ENCODE data around the gene NEURL3.

NEURL3 gene

DNA sequence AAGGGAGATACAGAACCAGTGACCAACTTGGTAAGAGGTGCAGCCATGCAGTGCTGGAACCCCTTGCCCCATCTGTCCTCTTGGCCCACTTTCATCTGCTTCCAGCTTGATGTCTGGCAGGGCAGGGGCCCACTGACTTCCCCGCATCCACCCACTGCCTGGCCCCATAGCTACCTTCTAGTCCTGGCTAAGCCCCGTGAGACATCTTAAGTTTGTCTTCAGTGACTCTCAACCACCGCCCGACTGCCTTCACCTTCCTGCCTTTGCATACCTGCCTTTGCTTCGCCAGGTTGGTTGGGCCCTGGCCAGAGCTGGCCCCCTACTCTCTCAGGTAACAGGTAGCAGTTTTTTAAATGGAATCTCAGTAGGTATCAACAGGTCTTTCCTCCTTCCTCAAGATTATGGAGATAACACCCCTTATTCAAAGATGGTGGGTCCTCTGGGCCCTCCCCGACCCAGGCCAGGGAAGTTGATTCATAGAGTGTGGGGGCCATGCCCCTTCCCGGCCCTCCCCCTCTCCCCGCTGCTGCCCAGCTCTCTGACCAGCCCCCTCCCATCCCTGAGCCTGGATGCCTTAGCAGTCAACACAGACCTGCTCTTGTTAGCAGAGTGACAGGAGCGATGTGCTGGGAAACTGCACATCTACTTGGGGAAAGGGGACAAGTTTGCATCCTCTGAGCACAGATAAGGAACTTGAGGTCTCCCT is 34.2 kb upstream of the NEURL3 start:
- DNase-seq: no peak

DNA sequence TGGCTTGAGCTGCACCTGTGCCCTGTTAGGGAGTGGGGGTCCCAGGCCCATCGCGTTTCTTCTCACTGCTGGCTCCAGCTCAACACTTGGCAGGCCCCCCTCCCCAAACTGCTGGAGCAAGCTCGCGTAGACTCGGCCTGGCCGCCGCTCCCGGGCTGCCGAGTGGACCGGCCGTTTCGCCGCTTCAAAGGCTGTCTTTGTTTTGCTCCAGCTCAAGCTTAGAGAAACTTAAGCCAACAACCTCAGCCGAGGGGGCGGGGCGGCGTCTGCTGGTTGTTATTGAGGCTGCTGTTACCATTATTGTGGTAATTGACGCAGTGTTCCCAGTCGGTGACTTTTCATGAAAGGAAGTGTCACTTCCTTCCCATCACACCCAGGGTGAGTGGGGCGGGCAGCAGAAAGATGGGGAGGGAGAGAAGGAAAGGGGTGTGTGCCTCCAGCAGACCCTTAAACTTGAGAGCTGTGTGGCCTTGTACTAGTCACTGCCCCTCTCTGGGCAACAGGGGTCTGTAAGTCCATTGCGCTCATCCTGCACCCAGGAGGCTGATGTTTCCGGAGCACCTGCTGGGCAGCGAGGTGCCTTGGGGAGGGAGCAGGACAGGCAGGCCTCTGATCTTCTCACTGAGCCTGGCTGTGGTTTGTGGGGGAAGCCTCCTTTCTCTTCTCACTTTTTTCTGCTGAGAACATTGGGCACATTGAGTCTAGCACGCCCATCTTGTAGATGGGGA is 33.5 kb upstream of the NEURL3 start:
- no peak for DNase-seq

DNA sequence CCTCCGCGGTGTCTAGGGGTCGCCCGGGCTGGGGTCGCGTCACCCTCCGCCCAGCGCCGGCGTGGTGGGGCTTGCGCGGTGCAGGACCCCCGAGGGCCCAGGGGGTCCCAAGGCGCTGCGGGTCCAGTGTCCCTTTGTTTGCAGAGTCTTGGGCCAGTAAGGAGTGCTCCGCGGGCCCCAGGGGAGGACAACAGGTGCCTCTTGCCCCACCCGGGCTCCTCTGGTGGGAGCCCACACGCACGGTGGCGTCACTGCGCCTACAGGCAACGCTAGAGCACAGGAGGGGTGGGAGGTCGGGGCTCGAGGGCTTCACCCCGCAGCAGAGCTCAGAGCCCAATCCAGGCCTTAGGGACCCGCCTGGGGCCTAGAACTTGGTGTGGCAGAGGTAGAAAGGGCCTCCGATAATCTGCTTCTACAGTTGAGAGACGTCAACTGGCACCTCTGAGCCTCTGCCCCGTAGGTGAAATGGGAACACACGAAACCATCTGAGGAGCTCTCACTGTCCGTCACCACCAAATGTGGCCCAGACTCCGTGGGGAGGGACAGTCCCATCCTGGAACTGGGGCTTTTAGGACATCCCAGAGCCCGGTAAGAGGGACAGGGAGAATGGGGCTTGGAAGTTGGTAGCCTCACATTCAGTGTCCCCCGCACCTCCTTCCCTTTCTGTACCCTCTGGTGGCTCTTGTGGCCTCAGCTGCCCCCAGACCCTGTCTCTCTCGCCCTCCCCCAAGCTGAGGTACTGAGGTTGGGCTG is 32.8 kb upstream of the NEURL3 start:
- no peak for DNase-seq

DNA sequence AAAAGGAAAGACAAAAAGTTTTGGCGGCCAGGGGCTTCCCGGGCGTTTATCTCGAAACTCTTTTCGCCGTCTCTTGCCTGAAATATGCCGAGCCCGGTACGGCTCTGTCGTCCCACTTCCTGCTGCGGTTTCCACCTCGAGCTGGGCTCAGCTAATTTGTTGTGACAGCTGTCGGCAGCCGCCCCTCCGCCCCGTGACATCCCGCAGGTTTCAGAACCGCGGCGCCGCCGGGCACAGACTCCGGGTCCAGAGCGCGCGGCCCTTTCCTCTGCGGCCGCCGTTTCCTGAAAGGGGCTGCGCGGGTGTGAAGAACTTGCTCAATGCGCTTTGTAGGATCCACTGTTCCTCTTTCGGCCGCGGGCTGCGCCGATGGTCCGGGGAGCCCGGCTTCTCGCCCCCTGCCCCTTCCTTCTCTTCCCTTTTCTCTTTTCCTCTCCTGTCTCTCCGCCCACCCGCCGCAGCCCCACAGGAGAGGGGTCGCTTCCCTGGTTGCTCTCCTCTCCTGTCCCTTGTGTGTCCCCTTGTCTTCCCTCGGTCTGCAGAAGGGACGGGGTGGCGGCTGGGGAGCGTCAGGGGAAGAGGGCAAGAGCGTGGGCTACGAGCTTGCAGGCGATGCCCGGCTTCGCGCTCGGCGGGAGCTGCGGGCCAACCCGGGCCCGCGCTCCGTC is 32.0 kb upstream of the NEURL3 start:
- no peak for DNase-seq

DNA sequence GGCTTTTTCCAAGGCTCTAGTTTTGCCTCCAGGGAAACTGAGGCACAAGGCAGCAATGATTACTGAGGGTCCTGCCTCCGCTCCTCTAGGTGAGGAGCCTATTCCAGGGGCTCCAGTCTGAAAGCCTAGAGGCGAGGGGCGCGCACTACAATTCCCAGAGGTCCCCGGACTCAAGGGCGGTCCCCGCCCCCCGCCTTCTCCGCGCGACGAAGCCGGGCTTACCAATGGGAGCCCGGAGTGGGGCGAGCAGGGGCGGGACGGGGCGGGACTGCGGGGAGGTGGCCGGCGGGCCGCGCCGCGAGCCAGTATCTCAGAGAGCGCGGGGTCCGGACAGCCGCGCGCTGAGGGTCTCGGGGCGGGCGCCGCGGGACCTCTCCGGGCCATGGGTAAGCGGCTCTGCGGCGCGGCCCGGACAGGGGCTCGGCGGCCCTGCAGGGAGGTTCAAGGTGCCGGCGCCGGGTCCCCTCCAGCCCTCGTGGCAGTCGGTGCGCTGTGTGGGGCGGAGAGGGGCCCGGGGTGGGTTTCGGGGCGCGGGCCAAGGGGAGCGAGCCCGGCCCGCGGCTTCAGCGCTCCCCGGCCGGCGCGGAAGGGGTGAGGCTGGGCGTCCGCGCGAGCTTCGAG is 31.4 kb upstream of the NEURL3 start, which contains the start of gene ARID5A:
Gene ARID5A, plus strand, starts transcription at position 308 of the 621 bp plus-strand sequence. Its CDS starts 75 bp downstream, at position 383.
- DNase-seq: peak; percentile 62

DNA sequence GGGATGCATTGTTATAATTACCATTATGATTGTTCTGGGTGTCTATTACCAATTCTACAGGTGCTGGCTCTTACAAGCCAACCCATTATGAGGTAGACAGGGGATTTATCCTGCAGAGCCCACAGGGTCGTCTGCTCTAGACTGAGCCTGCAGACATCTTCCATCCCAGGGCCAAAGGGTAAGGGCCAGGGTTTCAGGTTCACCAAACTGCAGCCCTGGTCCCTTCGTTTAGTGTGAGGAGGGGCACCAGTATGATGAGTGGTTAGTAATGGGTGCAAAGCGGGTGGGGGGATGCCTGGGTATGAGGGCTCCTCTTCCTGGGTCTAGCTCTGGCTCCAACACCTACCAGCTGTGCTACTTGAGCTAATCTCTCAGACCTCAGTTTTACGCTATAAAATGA is 30.2 kb upstream of the NEURL3 start:
- no peak for DNase-seq

DNA sequence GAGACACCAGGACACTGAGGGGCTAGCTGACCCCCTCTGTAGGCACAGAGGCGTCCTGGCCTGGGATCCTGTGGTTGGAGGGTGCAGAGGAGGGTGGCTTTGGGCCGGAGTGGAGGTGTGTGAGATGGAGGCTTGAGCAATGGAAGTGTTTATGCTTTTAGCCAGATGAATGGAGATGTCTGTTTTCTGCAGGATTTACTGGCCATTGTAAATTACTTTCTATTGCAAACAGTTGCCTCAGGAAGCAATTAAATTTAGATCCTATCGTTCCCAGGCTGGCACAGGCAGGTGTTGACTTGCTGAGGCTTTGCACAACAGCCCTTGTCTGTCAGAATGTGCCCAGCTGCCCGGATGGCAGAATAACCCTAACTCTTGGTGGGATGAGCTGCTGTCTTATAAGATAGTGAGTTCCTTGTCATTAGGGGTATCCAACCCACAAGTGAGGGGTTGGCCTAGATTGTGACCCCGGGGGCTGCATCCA is 29.6 kb upstream of the NEURL3 start:
- DNase-seq: no peak

DNA sequence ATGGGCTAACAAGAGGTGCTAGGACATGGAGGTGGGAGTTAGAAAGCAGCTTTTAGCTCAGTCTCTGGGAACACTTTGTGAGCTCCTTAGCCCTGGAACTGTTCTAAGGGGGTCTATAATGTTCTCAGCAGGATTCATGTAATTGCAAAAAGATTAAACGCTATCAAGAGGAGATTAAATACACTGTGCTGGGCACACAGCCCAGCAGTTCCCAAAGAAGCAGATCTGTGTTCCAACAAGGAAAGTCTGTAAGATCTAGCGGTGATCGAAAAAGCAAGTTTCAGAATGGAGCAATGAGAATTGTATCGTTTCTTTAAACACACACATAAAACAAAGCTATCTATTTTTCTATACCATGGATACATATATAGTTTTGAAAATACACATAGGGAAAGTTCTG is 29.0 kb upstream of the NEURL3 start:
- no peak for DNase-seq

DNA sequence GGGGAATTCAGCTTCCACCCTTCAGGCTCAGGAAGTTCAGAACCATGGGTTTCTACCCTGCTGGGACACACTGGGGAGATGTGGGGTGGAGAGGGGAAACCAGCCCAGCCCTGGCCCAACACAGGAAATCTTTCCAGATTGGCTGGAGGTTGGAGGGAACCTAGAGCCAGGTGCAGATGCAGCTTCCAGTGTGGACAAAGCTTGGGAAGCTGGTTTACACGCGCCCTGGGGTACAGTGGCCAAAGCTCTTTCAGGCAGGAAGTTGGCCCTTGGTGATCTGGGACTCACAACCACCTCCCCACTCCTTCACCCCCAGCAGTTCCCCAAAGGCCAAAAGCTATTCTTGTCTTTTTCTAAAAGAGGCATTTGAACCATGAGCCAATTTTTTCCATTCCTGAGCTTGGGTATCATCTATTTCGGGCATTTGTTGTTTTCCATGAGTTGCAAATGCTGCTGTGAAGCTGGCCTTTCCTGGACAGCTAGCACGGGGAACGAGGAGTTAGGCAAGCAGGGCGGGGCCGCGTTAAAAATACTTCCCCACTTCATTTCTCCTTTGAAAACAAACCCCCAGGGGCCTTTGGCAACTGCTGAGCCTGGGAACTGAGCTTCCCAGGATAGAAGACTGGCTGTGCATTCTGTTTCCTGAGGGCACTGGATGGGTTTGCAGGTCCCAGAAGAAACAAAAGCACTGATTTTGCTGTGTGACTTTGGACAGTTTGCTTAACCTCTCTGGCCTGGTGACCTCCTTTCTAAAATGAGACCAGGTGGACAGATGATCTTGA is 28.3 kb upstream of the NEURL3 start:
- DNase-seq: no peak

DNA sequence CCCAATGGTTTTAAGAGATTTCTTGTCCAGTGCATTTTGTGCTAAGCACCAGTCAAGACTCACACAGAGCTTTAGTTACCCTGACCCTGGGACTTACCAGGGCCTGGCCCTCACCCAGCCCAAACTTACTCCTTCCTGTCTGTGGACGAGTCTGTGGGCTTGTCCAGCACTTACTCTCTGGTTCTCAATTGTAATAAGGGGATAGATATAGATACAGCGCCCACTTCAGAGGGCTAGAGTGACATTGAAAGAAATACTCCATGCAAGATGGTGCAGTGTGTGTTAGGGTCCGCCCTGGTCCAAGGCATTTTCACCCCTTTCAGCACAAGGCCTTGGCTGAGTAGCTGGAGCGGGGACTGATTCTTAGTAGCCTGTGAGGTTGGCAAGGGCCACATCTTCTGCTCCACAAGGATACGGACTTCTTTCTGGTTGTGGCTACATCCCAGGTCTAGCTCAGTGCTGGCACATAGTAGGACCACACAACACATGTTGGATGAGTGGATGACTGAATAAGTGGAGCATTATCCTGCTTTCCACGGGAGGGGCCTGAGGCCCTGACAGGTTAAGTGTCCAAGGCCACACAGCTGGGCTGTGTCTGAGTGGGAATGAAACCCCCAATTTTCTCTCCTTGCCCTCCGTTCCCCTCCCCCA is 27.6 kb upstream of the NEURL3 start:
- no peak for DNase-seq

DNA sequence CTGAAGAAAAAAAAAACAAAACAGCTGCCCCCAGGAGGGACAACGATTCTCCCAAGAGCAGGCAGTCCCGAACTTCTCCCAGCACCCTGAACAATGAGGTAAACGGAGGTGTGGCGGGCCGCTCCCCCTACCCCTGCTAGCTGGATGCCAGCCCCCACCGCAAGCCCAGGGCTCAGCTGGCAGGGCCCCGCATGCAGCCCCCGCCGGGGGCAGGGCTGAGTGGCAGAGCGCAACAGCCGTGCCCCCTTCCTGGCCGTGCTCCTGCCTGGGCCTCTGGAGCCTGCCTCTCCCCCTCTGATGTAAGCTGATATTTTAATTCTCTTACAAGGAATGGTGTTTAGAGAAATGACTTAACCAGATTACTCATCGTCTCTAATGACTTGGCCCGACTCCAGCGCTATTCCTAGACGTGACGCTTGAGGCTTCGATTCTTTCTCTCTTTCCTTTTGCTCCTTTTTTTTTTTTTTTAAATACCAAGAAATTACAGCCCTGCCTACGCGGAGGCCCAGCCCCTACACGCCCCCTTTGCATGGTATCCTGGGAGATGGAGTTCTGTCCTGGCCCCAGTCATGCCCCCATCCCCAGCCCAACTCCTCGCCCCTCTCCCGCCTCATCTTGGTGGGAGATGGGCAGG is 26.8 kb upstream of the NEURL3 start:
- DNase-seq: peak; percentile 90

DNA sequence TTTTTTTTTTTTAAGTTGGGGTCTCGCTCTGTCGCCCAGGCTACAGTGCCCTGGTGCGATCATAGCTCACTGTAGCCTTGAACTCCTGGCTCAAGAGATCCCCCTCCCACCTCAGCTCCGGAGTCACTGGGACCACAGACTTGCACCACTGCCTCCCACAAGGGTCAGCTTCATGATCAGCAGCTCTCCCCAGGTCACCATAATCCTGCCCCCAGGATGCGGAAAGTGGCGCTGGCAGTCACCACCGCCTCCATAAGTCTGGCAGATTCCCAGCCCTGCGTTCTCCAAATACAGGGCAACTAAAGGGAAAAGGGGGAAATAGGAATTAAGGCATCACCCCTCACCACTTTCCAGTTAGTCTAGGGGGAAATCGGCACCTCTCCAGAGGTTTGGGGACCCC is 26.2 kb upstream of the NEURL3 start:
- no peak for DNase-seq

DNA sequence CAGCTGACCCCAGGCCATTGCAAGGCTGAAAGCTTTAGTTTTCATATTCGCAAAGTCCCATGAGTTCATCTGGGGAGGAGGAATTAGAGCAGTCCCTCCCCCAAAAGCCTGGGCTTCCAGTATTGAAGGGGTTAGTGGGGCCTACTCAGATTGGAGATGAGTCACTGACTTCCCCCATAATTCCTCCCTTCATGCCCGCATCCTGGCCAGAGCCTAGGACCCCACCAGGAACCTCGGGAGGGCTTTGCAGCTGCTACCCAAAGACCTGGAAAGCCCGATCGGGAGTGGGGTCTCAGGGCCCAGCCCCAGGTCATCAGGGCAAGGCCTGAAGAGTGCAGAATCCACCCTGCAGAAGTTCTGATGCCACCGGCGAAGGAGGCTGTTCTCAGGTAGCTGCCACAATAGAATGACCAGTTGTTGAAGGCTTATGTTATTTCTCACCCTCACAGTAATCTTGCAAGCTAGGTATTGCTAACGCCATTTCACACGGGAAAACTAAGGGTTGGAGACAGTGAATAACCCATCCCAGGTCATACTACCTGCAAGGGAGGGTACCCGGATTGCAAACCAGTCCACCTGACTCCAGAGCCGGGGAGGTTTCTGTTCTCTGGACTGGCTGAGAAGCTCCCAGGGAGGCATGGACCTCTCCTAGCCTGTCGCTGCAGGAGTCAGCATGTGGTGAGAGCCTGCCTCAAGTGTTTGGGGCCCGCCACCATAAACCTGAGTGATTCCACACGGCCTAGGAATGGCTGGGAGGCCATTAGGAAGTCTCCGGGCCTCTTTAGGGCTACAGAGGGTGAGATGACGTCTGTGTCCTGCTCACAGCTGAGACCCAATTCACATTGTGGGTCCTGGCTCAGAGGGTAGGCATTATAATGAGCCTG is 25.6 kb upstream of the NEURL3 start:
- DNase-seq: no peak

DNA sequence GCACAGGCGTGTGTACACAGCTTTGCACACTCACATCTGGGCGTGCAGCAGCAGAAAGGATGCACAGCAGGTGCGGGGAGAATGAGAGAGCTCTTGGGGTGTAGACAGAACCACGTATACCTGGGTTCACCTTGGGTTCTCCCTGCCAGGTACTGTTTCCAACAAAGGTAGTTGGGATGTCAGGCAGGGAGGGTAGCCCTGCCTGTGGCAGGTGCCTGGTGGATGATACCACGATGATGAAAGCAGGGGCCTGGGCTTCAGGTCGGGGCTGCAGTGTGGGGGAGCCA is 24.9 kb upstream of the NEURL3 start:
- no peak for DNase-seq

DNA sequence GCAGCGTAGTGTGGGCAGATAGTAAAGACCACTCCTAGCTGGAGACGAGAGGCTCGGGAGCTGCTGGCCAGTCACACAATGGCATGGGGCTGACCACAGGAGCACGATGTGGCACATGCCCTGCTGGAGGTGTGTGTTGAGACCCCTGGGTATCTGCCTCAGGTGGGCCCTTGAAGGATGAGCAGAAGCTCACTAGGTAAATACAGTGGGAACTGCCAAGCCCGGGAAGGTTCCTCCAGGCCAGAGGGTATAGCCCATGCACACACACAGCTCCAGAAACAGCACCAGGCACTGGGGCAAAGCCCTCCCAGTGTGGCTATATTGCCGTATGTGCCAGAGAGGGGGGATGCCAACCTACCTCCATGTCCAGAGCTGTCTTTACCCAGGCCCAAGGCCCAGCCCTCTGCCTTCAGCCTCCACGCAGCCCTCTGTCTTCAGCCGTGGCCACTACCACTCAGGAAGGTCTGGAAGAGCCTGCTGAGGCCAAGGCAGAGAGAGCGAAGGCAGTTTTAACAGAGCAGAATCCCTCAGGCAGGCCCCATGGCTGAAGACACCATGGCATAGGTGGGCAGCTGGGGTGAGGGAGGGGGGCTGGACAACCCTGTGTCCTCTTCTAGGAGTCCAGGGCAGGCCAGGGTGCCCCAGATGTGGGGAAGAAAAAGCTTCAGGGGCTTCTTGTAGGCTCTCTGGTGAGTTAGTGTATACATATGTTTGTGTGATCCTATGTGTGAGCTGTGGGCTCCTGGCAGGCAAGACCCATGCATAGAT is 24.4 kb upstream of the NEURL3 start:
- DNase-seq: no peak

DNA sequence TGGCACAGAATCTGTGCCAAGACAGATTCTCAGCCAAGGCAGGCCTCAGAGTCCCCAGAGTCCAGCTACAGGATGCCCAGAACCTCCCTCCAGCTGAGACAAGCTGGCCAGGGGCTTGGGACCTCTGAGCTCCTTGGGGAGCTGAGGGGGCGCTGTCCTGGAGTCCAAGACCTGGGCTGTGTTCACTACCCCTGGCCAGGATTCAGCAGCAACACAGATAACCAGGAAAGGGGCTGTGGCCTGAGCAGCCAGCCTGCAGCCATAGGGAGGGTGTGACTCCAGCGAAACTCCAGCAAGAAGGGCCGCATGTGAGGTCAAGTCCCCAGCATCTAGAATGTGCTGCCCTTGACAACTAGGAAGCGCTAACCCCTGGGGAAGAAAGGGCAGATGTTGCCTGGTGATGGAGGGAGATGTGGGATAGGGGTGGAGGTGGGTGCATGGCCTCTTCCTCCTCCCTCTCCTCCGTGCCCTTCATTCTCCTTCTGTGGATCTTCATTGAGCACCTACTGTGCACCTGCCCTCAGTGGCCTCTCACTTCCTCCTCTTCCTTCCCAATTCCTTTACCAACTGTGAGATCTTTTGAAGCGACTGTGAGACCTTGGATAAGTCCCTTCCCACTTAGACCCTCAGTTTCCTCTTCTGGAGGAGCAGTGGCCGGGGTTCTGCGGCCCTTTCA is 23.7 kb upstream of the NEURL3 start:
- DNase-seq: no peak

DNA sequence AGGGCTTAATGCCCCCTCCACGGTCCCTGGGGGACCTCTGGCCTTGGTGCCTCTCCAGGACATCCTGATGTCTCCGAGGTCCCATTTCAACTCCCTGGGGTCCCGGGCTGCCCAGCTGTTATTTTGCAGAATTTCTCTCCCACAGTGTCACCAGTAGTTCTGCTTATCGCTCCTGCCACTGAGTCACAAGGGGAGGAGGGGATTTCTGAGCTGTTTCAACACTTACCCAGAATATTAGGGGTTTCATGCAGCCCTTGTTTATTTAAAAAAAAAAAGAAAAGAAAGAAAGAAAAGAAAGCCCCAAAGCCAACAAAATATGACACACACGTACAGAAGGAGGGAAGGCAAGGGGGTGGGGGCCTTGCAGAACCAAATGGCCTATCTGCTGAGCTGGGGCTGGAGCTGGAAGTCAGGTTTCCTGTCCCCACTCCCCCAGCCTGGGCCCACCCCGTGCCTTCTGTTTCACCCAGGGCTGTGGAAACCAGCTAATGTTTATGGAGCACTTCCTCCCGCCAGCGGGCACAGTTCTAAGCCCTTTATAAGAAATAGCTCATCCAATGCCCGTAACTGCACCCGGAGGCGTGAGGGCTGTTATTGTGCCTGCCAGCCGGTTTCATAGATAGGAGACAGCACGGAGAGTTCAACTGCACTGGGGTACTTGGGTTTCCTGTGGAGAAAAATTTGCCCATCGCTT is 23.0 kb upstream of the NEURL3 start:
- DNase-seq: no peak

All from NCI-H1048 (cell line).